Panc1 (cell line): ENCODE measurements around the gene C3orf70. TPM values are rescaled to one million over a fixed set of nuclear protein-coding genes. Genes with fewer than 3 reads are reported as not detected.

Experiments
- ATAC-seq: fragments of 200-7000 bp; cut with Tn5 transposase; 2 replicates; pipeline ENCODE4 v1.9.1; 2020; ENCODE audit warnings: mild to moderate bottlenecking, moderate library complexity
- BruUV-seq: library from RNA; stranded (reverse); fragments of 400-500 nt; replicated peaks from 2 replicates; lab custom pipeline; 2021; lab: Mats Ljungman, UMichigan
- CTCF ChIA-PET: fragments of 300-600 bp; sonication (Branson Sonifier 250); formaldehyde crosslinking; loops from one replicate; lab custom pipeline; 2022; ENCODE audit warnings: antibody characterized with exemption; lab: Charles Lee
- POLR2A ChIA-PET: fragments of 300-600 bp; sonication (Branson Sonifier 250); formaldehyde crosslinking; loops from one replicate; lab custom pipeline; 2022; ENCODE audit warnings: antibody characterized with exemption; lab: Charles Lee
- DNase-seq: peaks from one replicate; pipeline ENCODE4 v3.0.0-alpha.2; 2010; ENCODE audit warnings: low read depth, low spot score
- H3K27ac ChIP-seq: 2 replicates; pipeline ENCODE4 v1.5.1; 2011; ENCODE audit warnings: mild to moderate bottlenecking, low read length, inconsistent platforms
- H3K27me3 ChIP-seq: fragments of 200-500 bp; sonication (Bioruptor generic); 2 replicates; pipeline ENCODE4 v1.6.0; 2014; ENCODE audit warnings: low read length, inconsistent platforms; ENCODE audit not compliant: control insufficient read depth, insufficient read depth
- H3K36me3 ChIP-seq: fragments of 200-500 bp; sonication (Bioruptor generic); 2 replicates; pipeline ENCODE4 v1.5.1; 2014; ENCODE audit warnings: inconsistent platforms, mild to moderate bottlenecking, low read length, moderate library complexity; ENCODE audit not compliant: control insufficient read depth, insufficient read depth
- H3K4me1 ChIP-seq: 2 replicates; pipeline ENCODE4 v1.5.1; 2011; ENCODE audit warnings: inconsistent platforms, mild to moderate bottlenecking, low read length, moderate library complexity; ENCODE audit not compliant: control insufficient read depth, insufficient read depth
- H3K4me3 ChIP-seq, 2 experiments: 2 replicates each; pipeline ENCODE4 v1.5.1; 2011 to 2012; ENCODE audit warnings: low read depth in 2 of 2, low read length in 2 of 2, mild to moderate bottlenecking in 2 of 2, inconsistent platforms in 1 of 2, moderate library complexity in 1 of 2
- H3K9me3 ChIP-seq: fragments of 200-500 bp; sonication (Bioruptor generic); 2 replicates; pipeline ENCODE4 v1.5.1; 2014; ENCODE audit warnings: low read depth, mild to moderate bottlenecking, inconsistent platforms, low read length, moderate library complexity; ENCODE audit not compliant: control insufficient read depth, insufficient read depth
- POLR2AphosphoS5 ChIP-seq: IDR thresholded peaks from 2 replicates; pipeline ENCODE4 v1.6.1; 2012; ENCODE audit warnings: mild to moderate bottlenecking, low read depth, low read length, moderate library complexity
- SIN3A ChIP-seq: IDR thresholded peaks from 2 replicates; pipeline ENCODE4 v1.6.1; 2012; ENCODE audit warnings: low read depth, mild to moderate bottlenecking, low read length, moderate library complexity, borderline replicate concordance; ENCODE audit not compliant: insufficient read depth
- TCF7L2 ChIP-seq: IDR thresholded peaks from 2 replicates; pipeline ENCODE4 v1.6.1; 2011; ENCODE audit warnings: mild to moderate bottlenecking, low read depth, low read length, inconsistent platforms
- in situ Hi-C: cut with HindIII; loops from 2 replicates; pipeline ENCODE4 v1.10.0; 2016; ENCODE audit warnings: low sequenced_read_pairs, low pct_unique_long_range_greater_than_20kb
- intact Hi-C: fragments of 100-400 bp; cut with micrococcal nuclease; formaldehyde crosslinking; loops from one replicate; pipeline ENCODE4 v1.10.0; 2022; ENCODE audit not compliant: unreplicated experiment
- total RNA-seq: library from RNA; stranded (reverse); gene quantifications from one replicate; pipeline ENCODE4 v1.2.1, GENCODE V29; 2021; ENCODE audit not compliant: unreplicated experiment
- TF ChIP-seq, protein P1 (sequence below): fragments of 450-650 bp; IDR thresholded peaks from 2 replicates; pipeline ENCODE4 v1.5.1; 2017; ENCODE audit warnings: mild to moderate bottlenecking
- TF ChIP-seq, protein P2 (sequence below), 2 experiments: IDR thresholded peaks; 2 replicates each; pipeline ENCODE4 v1.6.1; 2011 to 2012; ENCODE audit warnings: low read depth in 2 of 2, control low read depth in 1 of 2, low read length in 1 of 2, mild to moderate bottlenecking in 1 of 2, moderate library complexity in 1 of 2; ENCODE audit not compliant: insufficient read depth in 1 of 2

Gene C3orf70
- total RNA-seq, 1 experiment from 2014 or later = 0.10 TPM

DNA sequence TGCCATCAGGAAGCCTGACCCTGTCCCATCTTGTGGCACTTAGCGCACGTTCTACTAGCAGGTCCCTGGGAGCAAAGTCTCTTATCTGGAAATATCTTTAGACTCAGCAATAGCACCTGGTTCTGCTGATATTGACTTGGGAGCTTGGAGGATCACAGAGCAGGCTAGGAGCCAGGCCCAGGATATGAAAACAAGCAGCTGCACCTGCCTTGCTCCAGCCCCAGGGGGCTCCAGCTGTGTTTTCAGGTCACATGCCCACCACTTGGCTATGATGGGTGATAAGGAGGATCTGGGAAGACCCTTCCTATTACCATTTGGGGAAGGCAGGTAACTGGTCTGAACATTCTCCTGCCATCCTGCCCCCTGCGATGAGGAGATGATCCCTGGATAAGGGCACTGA is 87.8 kb downstream of the C3orf70 start:
- Histone ChIP-seq H3K4me1 (no peaks in the 10 kb centered on the region), H3K27ac (no peak overlapping the region), H3K36me3 (no peaks in the 10 kb centered on the region), H3K9me3 (no peaks in the 10 kb centered on the region), H3K27me3 (no peaks in the 10 kb centered on the region), H3K4me3 (no peak overlapping the region)
- intact Hi-C loops (no loop called here), in situ Hi-C loops (no loop called here)
- POLR2A ChIA-PET = no interaction called here
- TF ChIP-seq TCF7L2 (no peak), POLR2AphosphoS5 (no peak), SIN3A (no peak)
- TF ChIP-seq, protein P1, sequence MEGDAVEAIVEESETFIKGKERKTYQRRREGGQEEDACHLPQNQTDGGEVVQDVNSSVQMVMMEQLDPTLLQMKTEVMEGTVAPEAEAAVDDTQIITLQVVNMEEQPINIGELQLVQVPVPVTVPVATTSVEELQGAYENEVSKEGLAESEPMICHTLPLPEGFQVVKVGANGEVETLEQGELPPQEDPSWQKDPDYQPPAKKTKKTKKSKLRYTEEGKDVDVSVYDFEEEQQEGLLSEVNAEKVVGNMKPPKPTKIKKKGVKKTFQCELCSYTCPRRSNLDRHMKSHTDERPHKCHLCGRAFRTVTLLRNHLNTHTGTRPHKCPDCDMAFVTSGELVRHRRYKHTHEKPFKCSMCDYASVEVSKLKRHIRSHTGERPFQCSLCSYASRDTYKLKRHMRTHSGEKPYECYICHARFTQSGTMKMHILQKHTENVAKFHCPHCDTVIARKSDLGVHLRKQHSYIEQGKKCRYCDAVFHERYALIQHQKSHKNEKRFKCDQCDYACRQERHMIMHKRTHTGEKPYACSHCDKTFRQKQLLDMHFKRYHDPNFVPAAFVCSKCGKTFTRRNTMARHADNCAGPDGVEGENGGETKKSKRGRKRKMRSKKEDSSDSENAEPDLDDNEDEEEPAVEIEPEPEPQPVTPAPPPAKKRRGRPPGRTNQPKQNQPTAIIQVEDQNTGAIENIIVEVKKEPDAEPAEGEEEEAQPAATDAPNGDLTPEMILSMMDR = no peak
- TF ChIP-seq, protein P2, sequence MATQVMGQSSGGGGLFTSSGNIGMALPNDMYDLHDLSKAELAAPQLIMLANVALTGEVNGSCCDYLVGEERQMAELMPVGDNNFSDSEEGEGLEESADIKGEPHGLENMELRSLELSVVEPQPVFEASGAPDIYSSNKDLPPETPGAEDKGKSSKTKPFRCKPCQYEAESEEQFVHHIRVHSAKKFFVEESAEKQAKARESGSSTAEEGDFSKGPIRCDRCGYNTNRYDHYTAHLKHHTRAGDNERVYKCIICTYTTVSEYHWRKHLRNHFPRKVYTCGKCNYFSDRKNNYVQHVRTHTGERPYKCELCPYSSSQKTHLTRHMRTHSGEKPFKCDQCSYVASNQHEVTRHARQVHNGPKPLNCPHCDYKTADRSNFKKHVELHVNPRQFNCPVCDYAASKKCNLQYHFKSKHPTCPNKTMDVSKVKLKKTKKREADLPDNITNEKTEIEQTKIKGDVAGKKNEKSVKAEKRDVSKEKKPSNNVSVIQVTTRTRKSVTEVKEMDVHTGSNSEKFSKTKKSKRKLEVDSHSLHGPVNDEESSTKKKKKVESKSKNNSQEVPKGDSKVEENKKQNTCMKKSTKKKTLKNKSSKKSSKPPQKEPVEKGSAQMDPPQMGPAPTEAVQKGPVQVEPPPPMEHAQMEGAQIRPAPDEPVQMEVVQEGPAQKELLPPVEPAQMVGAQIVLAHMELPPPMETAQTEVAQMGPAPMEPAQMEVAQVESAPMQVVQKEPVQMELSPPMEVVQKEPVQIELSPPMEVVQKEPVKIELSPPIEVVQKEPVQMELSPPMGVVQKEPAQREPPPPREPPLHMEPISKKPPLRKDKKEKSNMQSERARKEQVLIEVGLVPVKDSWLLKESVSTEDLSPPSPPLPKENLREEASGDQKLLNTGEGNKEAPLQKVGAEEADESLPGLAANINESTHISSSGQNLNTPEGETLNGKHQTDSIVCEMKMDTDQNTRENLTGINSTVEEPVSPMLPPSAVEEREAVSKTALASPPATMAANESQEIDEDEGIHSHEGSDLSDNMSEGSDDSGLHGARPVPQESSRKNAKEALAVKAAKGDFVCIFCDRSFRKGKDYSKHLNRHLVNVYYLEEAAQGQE (IDR thresholded peaks at IDR 0.05; ENCODE audit: insufficient read depth in 1 of 2, low read depth in 2 of 2, low read length in 1 of 2) = no peak
- CTCF ChIA-PET = no interaction called here
- DNase-seq (no peak), ATAC-seq (no peak)
- BruUV-seq = no TSS peak

DNA sequence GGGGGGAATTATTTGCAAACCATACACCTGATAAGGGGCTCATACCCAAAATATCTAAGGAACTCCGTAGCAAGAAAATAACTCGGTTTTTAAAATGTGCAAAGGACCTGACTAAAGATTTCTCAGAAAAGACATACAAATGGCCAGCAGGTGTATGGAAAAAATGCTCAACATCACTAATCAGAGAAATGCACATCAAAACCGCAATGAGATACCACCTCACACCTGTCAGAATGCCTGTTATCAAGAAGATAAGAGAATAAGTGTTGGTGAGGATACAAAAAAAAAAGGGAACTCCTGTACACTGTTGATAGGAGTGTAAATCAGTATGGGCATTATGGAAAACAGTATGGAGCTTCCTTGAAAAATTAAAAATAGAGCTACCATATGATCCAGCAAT is 89.4 kb downstream of the C3orf70 start:
- BruUV-seq = no TSS peak
- ChIA-PET CTCF (no interaction called here), POLR2A (no interaction called here)
- Histone ChIP-seq H3K4me1 (no peaks in the 10 kb centered on the region), H3K9me3 (no peaks in the 10 kb centered on the region), H3K36me3 (no peaks in the 10 kb centered on the region), H3K4me3 (no peak overlapping the region), H3K27me3 (no peaks in the 10 kb centered on the region), H3K27ac (no peak overlapping the region)
- intact Hi-C loops (no loop called here), in situ Hi-C loops (no loop called here)
- DNase-seq (no peak), ATAC-seq (no peak)
- TF ChIP-seq POLR2AphosphoS5 (no peak), SIN3A (no peak), TCF7L2 (no peak)
- TF ChIP-seq, protein P2 (IDR thresholded peaks at IDR 0.05; ENCODE audit: insufficient read depth in 1 of 2, low read depth in 2 of 2, low read length in 1 of 2) = no peak
- TF ChIP-seq, protein P1 = no peak
